NT2/D1 (cell line): Measurements from ENCODE around the gene ADGRD1.

ENCODE experiments used
- DNase-seq: peaks from one replicate; pipeline ENCODE4 v3.0.0-alpha.2; 2011; ENCODE audit warnings: low read depth, low spot score
- H3K27me3 ChIP-seq: 2 replicates; pipeline ENCODE4 v1.6.0; 2011; ENCODE audit warnings: mild to moderate bottlenecking; ENCODE audit not compliant: insufficient read length, insufficient read depth
- H3K36me3 ChIP-seq: 2 replicates; pipeline ENCODE4 v1.6.1; 2011; ENCODE audit warnings: mild to moderate bottlenecking, low read length, mixed read lengths; ENCODE audit not compliant: insufficient read depth, insufficient read length
- H3K4me1 ChIP-seq: 2 replicates; pipeline ENCODE4 v1.5.1; 2011; ENCODE audit not compliant: insufficient read depth, insufficient read length
- H3K4me3 ChIP-seq: 2 replicates; pipeline ENCODE4 v1.5.1; 2011; ENCODE audit warnings: low read depth; ENCODE audit not compliant: insufficient read length
- H3K9ac ChIP-seq: 2 replicates; pipeline ENCODE4 v1.6.0; 2011; ENCODE audit warnings: low read depth; ENCODE audit not compliant: insufficient read length
- H3K9me3 ChIP-seq: 2 replicates; pipeline ENCODE4 v1.5.1; 2011; ENCODE audit warnings: mild to moderate bottlenecking, low read length; ENCODE audit not compliant: insufficient read depth
- SUZ12 ChIP-seq: IDR thresholded peaks from 2 replicates; pipeline ENCODE4 v1.6.1; 2011; ENCODE audit not compliant: insufficient read length, insufficient read depth; ENCODE audit errors: extremely low read depth
- YY1 ChIP-seq: IDR thresholded peaks from 2 replicates; pipeline ENCODE4 v1.6.1; 2011; ENCODE audit not compliant: insufficient read length, insufficient read depth
- ZNF274 ChIP-seq: IDR thresholded peaks from 2 replicates; pipeline ENCODE4 v1.6.1; 2011; ENCODE audit warnings: mild to moderate bottlenecking, low read depth, low read length

Gene ADGRD1

DNA sequence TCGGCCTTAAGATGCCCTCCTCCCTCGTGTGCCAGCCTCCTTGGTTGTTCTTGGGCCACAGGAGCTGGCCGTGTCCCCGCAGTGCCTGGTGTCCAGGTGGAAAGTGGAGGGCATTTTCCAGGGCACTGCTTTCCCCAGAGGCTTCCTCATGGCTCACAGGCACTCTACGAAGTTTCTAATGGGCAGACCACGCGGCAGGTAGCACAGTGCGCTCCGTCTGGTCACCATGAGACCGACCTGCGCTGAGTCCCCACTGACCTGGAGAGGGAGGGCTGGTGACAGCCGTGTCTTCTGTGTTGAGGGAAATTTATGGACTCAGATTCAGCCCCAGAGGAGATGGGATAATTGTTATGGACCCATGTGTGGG is 186.3 kb downstream of the ADGRD1 start:
- Histone ChIP-seq H3K4me3 (no peak overlapping the region), H3K27me3 (no peaks in the 10 kb centered on the region), H3K9ac (no peak overlapping the region), H3K36me3 (no peaks in the 10 kb centered on the region), H3K9me3 (no peaks in the 10 kb centered on the region), H3K4me1 (peaks cover 6% of the 10 kb centered on the region)
- TF ChIP-seq YY1 = no peak
- TF ChIP-seq ZNF274 = no peak
- no peak for TF ChIP-seq SUZ12
- DNase-seq = no peak

DNA sequence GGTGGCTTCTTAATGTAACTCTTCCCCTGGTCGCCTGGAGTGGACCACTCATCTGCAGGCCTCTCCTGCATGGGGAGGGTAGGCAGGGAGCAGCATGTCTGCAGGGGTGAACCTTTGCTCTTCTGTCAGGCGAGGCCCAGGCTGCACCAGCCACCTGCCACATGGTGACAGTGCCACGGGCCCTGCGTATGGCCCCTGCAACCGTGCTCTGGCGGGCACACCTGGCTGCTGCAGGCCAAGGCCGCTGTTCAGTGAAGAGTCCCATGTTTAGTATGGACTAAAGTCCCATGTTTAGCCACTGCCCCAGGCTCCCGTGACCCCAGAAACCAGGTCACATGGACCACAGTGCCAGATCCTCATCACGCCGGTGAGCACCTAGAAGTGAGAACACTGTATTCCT is 187.0 kb downstream of the ADGRD1 start:
- no peak for DNase-seq

DNA sequence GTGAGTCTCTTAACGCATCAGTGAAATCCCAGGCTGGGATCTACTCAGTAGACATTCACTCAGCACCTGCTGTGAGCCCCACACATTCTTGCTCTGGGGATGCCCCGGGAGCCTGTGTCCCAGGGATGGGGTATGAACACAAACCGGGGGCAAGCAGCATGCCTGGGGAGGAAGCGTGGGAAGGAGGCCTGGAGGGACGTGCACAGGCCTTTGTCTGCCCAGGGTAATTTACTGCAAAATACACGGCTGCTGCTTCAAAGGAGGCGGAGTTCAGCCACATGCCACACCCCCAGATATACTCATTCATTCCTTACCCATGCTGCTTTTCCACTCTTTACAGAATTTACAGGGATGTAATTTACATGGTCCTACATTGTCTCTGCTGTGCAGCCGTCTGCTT is 187.8 kb downstream of the ADGRD1 start:
- peaks cover 6% of the 10 kb centered on the region for H3K4me1 ChIP-seq
- no peak for TF ChIP-seq YY1
- no peak for TF ChIP-seq ZNF274
- H3K27me3 ChIP-seq = no peaks in the 10 kb centered on the region
- H3K4me3 ChIP-seq = no peak overlapping the region
- no peaks in the 10 kb centered on the region for H3K9me3 ChIP-seq
- H3K36me3 ChIP-seq = no peaks in the 10 kb centered on the region
- H3K9ac ChIP-seq = no peak overlapping the region
- no peak for DNase-seq

More for the DNA sequence above, 187.0 kb downstream of the ADGRD1 start:
- no peak for TF ChIP-seq SUZ12
- TF ChIP-seq ZNF274 = no peak
- Histone ChIP-seq H3K27me3 (no peaks in the 10 kb centered on the region), H3K9ac (no peak overlapping the region), H3K4me1 (peaks cover 6% of the 10 kb centered on the region), H3K36me3 (no peaks in the 10 kb centered on the region), H3K4me3 (no peak overlapping the region), H3K9me3 (no peaks in the 10 kb centered on the region)

DNA sequence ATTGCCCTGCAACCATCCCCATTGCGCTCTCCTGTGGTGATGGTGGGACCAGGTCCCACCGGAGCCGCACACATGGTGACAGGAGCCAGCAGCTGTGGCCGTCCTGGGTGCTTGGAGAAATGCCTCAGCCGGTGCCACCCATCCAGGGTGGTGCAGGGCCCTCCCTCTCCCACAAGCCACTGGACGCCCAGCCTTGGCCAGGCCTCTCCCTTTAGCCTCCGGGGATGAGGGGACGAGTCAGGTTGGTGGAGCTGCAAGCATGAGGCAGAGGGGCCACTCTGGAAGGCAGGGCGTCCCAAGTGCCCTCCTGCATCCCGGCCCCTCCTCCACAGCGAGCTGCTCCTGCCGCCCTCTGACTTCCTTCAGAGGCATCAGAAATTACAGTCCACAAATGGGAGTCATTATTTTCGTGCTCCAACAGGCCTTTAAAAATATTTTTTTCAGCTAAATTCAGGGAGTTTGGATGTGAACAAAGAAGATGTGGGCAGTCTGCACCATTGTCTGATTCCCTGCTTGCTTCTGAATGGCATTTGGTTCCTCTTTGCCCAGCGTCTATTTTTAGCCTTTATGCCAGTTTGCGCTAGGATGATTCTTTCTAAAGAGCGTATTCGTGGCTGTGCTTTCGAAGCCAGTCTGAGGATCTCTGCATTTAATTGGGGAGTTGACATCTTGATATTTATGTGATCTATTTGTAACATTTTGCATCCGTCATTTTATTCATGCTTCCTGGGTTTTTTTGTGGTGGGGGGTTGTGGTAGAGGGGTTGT is 189.4 kb downstream of the ADGRD1 start:
- H3K9me3 ChIP-seq = no peaks in the 10 kb centered on the region
- H3K36me3 ChIP-seq = no peaks in the 10 kb centered on the region
- TF ChIP-seq SUZ12 (no peak), YY1 (no peak), ZNF274 (no peak)
- H3K27me3 ChIP-seq = no peaks in the 10 kb centered on the region
- no peak for DNase-seq
- no peak overlapping the region for H3K9ac ChIP-seq
- H3K4me1 ChIP-seq = peaks cover 6% of the 10 kb centered on the region
- no peak overlapping the region for H3K4me3 ChIP-seq

DNA sequence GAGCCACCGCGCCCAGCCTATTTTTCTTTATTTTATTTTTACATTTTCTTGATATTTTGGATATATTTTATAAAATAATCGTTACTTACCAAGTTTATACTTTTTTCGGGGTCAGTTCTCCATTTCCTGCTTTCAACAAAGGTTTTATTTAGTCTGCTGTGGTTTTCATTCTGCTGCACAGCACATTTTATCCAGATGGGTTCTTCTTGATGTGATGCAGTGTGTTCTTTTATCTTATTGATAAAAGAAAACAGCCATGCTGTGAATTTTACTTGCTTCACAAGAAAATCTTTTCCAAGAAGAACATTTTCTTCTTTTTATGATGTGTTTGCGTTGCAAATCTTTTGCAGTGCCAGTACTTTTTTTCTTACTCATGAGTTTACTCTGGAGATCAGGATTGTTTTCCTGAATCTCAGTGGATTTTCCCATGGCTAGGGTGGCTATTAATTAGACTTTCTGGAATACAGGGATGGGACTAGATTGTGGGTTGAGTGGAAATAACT is 192.5 kb downstream of the ADGRD1 start:
- Histone ChIP-seq H3K4me1 (peaks cover 2% of the 10 kb centered on the region), H3K36me3 (no peaks in the 10 kb centered on the region), H3K4me3 (no peak overlapping the region), H3K9ac (no peak overlapping the region), H3K9me3 (no peaks in the 10 kb centered on the region), H3K27me3 (no peaks in the 10 kb centered on the region)
- DNase-seq = no peak
- no peak for TF ChIP-seq ZNF274
- TF ChIP-seq SUZ12 = no peak
- no peak for TF ChIP-seq YY1

DNA sequence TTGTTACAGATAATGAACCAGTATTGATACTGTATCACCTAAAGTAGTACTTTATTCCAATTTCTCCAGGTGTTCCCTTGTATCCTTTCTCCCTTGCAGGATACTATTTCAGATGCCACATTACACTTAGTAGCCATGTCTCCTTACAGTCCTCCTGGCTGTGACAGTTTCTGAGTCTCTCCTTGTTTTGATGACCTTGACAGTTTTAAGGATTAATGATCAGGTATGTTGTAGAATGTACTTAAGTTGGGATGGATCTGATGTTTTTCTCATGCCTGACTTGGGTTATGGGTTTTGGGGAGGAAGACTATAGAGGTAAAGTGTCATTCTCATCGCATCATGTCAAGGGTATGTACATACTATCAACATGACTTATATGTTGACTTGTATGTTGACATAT is 193.6 kb downstream of the ADGRD1 start:
- Histone ChIP-seq H3K9ac (no peak overlapping the region), H3K9me3 (no peaks in the 10 kb centered on the region), H3K36me3 (no peaks in the 10 kb centered on the region), H3K4me3 (no peak overlapping the region), H3K4me1 (no peaks in the 10 kb centered on the region), H3K27me3 (no peaks in the 10 kb centered on the region)
- DNase-seq = no peak
- TF ChIP-seq ZNF274 (no peak), YY1 (no peak), SUZ12 (no peak)

DNA sequence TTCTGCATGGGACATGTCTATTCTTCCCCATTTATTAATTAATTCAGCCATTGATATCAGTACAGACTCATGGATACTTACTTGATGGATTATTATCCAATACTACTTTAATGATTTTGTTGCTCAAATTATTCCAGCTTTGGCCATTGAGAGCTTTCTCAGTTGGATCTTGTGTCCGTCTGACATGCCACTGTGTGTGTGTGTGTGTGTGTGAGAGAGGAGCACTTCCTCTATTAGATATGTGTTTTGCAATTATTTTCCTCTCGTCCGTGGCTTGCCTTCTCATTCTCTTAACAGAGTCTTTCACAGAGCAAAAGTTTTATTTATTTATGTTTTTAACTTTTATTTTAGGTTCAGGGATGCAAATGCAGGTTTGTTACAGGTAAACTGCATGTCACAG is 194.2 kb downstream of the ADGRD1 start:
- no peak overlapping the region for H3K9ac ChIP-seq
- H3K36me3 ChIP-seq = no peaks in the 10 kb centered on the region
- H3K9me3 ChIP-seq = no peaks in the 10 kb centered on the region
- no peaks in the 10 kb centered on the region for H3K27me3 ChIP-seq
- H3K4me1 ChIP-seq = no peaks in the 10 kb centered on the region
- TF ChIP-seq YY1 = no peak
- TF ChIP-seq ZNF274 = no peak
- no peak for TF ChIP-seq SUZ12
- DNase-seq = no peak
- H3K4me3 ChIP-seq = no peak overlapping the region
